Calu3 (cell line): ENCODE measurements around the gene ALDOA. TPM values are rescaled to one million over a fixed set of nuclear protein-coding genes. Genes with fewer than 3 reads are reported as not detected.

ENCODE experiments used
- BruUV-seq: library from RNA; stranded (reverse); fragments of 400-500 nt; replicated peaks from 2 replicates; lab custom pipeline; 2021; lab: Mats Ljungman, UMichigan
- CTCF ChIA-PET: fragments of 300-600 bp; sonication (Branson Sonifier 250); formaldehyde crosslinking; loops from one replicate; lab custom pipeline; 2022; ENCODE audit warnings: antibody characterized with exemption; lab: Charles Lee
- DNase-seq: peaks from one replicate; pipeline ENCODE4 v3.0.0; 2022
- H3K27ac Mint-ChIP-seq: one replicate; pipeline ENCODE4 v1.8.0; 2022; ENCODE audit warnings: mixed read lengths; ENCODE audit not compliant: unreplicated experiment
- H3K27me3 Mint-ChIP-seq: one replicate; pipeline ENCODE4 v1.8.0; 2022; ENCODE audit warnings: mixed read lengths; ENCODE audit not compliant: unreplicated experiment
- H3K36me3 Mint-ChIP-seq: one replicate; pipeline ENCODE4 v1.8.0; 2022; ENCODE audit warnings: mild to moderate bottlenecking, moderate library complexity, mixed read lengths; ENCODE audit not compliant: insufficient read depth, unreplicated experiment
- H3K4me1 Mint-ChIP-seq: one replicate; pipeline ENCODE4 v1.8.0; 2022; ENCODE audit warnings: mild to moderate bottlenecking, low read depth, mixed read lengths; ENCODE audit not compliant: unreplicated experiment
- H3K4me3 Mint-ChIP-seq: one replicate; pipeline ENCODE4 v1.8.0; 2022; ENCODE audit warnings: mild to moderate bottlenecking, low read depth, moderate library complexity, mixed read lengths; ENCODE audit not compliant: unreplicated experiment
- H3K9me3 Mint-ChIP-seq: one replicate; pipeline ENCODE4 v1.8.0; 2022; ENCODE audit warnings: low read depth, mixed read lengths; ENCODE audit not compliant: unreplicated experiment
- intact Hi-C: fragments of 100-400 bp; cut with micrococcal nuclease; formaldehyde crosslinking; loops from one replicate; pipeline ENCODE4 v1.10.0; 2022; ENCODE audit not compliant: unreplicated experiment
- total RNA-seq: library from RNA; stranded (reverse); gene quantifications from 2 replicates; pipeline ENCODE4 v1.2.3, GENCODE V29; 2022
- TF ChIP-seq, protein P1 (sequence below): fragments of 200-600 bp; IDR thresholded peaks from one replicate; pipeline ENCODE4 v1.8.0; 2022; ENCODE audit warnings: antibody characterized with exemption; ENCODE audit not compliant: unreplicated experiment

ALDOA gene
- total RNA-seq, 1 experiment from 2014 or later, result 1,562 TPM

DNA sequence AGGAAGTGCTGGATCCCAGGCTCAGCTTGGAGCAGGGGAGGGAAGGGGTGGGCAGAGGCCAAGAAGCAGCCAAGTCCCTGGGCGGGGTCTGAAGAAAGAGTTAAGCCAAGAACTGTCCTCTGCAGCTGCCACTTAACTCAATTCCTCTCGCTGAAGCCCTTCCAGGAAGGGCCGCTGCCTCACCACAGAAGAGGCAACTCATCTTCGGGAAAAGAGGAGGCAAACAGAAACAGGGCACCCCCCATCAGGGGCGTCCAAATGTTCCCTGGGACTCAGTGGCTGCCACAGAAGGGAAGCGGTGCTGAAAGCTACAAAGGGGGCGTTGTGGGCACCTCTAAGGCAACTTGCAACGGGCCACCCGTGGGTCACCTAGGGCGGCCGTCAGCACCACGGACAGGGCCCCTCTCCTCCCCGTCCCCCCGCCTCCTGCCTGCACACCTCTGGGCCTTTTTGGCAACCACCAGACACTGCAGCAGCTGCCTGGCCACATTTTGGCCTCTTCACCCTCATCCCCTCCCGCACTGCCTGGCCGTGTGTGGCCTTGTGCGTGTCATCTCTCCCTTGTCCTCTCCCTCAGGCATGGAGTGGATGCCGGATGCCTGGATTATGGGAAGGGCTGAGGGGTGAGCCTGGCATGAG lies 37.0 kb upstream of the ALDOA start:
- DNase-seq, result peak; percentile 51
- BruUV-seq, result no TSS peak
- CTCF ChIA-PET, result no interaction called here
- Mint-ChIP-seq H3K27ac (no peak overlapping the region), H3K27me3 (peaks cover 92% of the 10 kb centered on the region), H3K4me1 (peaks cover 9% of the 10 kb centered on the region), H3K9me3 (no peaks in the 10 kb centered on the region), H3K4me3 (no peak overlapping the region), H3K36me3 (peaks cover 6% of the 10 kb centered on the region)
- intact Hi-C loops, result no loop called here
- TF ChIP-seq, protein P1, sequence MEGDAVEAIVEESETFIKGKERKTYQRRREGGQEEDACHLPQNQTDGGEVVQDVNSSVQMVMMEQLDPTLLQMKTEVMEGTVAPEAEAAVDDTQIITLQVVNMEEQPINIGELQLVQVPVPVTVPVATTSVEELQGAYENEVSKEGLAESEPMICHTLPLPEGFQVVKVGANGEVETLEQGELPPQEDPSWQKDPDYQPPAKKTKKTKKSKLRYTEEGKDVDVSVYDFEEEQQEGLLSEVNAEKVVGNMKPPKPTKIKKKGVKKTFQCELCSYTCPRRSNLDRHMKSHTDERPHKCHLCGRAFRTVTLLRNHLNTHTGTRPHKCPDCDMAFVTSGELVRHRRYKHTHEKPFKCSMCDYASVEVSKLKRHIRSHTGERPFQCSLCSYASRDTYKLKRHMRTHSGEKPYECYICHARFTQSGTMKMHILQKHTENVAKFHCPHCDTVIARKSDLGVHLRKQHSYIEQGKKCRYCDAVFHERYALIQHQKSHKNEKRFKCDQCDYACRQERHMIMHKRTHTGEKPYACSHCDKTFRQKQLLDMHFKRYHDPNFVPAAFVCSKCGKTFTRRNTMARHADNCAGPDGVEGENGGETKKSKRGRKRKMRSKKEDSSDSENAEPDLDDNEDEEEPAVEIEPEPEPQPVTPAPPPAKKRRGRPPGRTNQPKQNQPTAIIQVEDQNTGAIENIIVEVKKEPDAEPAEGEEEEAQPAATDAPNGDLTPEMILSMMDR, result no peak

DNA sequence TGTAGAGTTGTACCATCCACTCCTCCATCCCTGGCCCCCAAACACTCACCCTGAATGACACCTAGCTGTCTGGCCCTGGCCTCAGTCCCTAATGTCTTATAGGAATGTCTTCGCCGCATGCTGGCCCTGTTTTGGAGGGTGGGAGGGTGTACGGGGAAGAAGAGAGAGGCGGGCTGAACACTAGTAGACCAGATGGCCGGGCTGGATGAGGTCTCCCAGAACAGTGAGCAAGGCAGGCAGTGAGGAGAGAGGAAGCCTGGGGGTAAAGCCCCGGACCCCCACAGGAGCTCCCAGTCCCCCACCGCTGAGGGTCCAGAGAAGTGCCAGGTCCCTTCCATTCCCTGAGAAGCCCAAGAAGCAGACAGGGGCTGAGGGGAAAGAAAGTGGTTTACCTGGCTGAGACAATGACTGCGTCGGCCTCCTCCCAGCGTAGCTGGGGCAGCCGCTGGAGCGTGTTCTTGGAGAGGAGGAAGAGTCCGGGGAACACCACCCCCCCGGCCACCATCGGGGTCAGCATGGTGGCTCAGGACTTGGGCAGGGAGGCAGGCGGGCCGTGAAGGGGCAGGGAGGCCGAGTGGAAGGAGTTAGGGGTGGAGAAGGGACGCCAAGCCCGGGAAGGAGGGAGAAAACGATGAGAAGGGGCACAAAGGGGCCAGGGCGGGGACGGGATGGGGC lies 35.4 kb upstream of the ALDOA start:
- CTCF ChIA-PET, result no interaction called here
- peak overlapping the region; percentile 46 for H3K4me3 Mint-ChIP-seq
- no TSS peak for BruUV-seq

DNA sequence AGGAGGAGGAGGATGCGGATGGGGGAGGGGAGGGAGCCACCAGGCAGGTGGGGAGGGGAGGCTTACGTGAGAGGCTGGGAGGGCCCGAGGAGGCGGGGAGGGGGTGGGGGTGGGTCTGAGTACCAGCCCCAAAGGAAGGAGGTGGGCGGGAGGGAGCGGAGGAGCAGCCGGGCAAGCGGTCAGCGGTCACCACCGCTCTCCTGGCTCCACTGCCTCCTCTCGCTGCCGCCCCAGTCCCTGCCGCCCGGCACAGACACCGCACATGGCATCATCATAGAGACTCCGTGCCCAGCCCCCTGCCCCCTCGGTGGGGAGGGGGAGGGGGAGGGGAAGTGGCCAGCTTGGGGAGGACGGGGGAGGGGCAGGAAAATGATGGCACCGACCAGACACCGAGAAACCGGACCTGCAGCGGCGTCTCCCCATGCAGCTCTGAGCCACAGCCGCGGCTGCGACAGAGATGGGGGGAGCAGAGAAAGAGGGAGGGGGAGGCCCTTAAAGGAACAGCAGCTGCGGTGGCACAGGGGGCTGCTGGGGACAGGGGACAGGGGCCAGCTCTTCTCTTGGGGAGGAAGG lies 34.6 kb upstream of the ALDOA start, which contains the start of gene TLCD3B:
TLCD3B (minus strand) TSS at position 431 of the 573 bp plus-strand sequence. CDS start 744 bp downstream, outside the sequence.
- peak within 1 kb of the TSS; percentile 46 for H3K4me3 Mint-ChIP-seq
- peaks cover 89% of the 10 kb centered on the region for H3K27me3 Mint-ChIP-seq

More for the DNA sequence above, 35.4 kb upstream of the ALDOA start:
- H3K9me3 Mint-ChIP-seq, result no peaks in the 10 kb centered on the region
- intact Hi-C loops, result no loop called here
- peaks cover 6% of the 10 kb centered on the region for H3K36me3 Mint-ChIP-seq
- H3K4me1 Mint-ChIP-seq, result peaks cover 9% of the 10 kb centered on the region
- no peak for DNase-seq
- TF ChIP-seq, protein P1, result no peak
- peaks cover 89% of the 10 kb centered on the region for H3K27me3 Mint-ChIP-seq
- no peak overlapping the region for H3K27ac Mint-ChIP-seq

DNA sequence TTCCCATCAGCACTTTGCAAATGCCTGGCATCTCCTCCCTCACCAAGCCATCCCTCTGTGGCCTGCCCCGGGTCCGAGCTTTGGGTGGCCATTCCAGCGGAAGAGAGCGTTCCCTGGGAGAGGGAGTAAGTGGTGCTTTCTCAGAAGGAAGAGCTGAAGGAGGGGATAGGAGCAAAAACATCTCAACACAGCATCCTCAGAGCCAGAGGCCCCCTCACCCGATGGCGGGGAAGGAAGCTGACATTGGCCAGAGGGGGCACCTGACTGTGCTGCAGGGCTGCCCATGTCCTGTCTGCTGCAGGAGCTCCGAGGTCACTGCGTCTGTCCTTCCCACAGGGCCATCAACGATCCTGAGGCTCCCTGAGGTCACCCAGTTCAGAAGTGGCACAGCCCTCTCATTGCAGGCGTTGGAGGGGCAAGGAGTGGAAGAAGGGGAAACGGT lies 34.1 kb upstream of the ALDOA start:
- BruUV-seq, result no TSS peak
- peaks cover 6% of the 10 kb centered on the region for H3K36me3 Mint-ChIP-seq
- peak overlapping the region; percentile 46 for H3K4me3 Mint-ChIP-seq
- H3K4me1 Mint-ChIP-seq, result peaks cover 9% of the 10 kb centered on the region
- CTCF ChIA-PET, result interaction anchor here (1.0 to 2.2 kb wide), 7 partner anchors 8 to 340 kb away, joined by 3 to 10 read pairs (median 6); partner anchors contain the start of genes ASPHD1, C16orf92, PAGR1 and SEZ6L2
- no peaks in the 10 kb centered on the region for H3K9me3 Mint-ChIP-seq
- TF ChIP-seq, protein P1, result no peak
- peaks cover 89% of the 10 kb centered on the region for H3K27me3 Mint-ChIP-seq
- intact Hi-C loops, result no loop called here
- no peak overlapping the region for H3K27ac Mint-ChIP-seq
- no peak for DNase-seq

More for the DNA sequence above, 34.6 kb upstream of the ALDOA start, which contains the start of gene TLCD3B:
- H3K4me1 Mint-ChIP-seq, result peaks cover 9% of the 10 kb centered on the region
- peaks cover 6% of the 10 kb centered on the region for H3K36me3 Mint-ChIP-seq
- no peak within 1 kb of the TSS for H3K27ac Mint-ChIP-seq
- CTCF ChIA-PET, result interaction anchor here (0.6 to 2.2 kb wide), 3 partner anchors 131 to 355 kb away, joined by 4 to 10 read pairs (median 7); partner anchors contain the start of genes ASPHD1 and SEZ6L2
- no peak for DNase-seq
- no peaks in the 10 kb centered on the region for H3K9me3 Mint-ChIP-seq
- intact Hi-C loops, result no loop called here
- TF ChIP-seq, protein P1, result no peak
- no TSS peak for BruUV-seq
